ENCODE data around the gene KLHL36. TPM values are rescaled to one million over a fixed set of nuclear protein-coding genes. Genes with fewer than 3 reads are reported as not detected.

The KLHL36 gene
- total RNA-seq, 1 donor from 2014 or later, result 59.8 TPM

DNA sequence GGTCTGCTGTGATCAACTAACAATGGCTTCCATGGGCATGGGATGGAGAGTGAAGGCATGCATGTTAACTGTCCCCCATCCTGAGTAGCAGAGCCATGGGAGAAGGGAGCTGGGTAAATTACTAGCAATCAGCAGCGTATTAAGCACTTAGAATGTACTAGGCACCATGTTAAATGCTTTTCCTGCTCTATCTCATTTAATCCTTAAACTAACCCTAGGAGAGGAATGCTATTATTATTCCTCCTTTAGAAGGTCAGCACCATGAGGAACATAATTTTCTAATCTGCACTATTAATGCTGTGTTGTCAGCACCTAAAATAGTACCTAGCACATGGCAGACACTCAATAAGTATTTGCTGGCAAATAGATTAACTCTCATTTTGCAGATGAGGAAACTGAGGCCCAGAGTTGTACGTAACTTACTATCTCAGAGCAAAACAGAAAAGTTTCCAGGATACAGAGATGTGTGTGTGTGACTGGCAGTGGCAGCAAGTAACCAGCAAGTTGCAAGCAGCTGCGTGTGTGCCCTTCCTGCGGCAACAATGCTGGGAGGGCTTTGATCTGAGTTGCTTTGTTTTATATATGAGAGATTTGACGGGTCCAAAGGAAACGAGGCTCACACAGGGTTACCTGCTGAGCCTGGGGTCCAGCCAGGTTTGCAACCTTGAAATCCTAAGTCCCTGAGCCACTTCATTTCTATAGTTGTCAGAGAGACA lies 6.5 kb upstream of the KLHL36 start:
- intact Hi-C loops (cut with micrococcal nuclease), result no loop called here

- intact Hi-C loops (cut with micrococcal nuclease), result no loop called here
Measured at GRCh38 chr16:84643180-84643583, 5.1 kb upstream of the KLHL36 start.

GRCh38 chr16:84643674-84644073 lies 4.6 kb upstream of the KLHL36 start:
- intact Hi-C loops (cut with micrococcal nuclease), result no loop called here

- intact Hi-C loops (cut with micrococcal nuclease), result loop anchor here (1.0 kb wide), 1 partner anchor 51 kb away; no protein-coding TSS in a partner anchor
Measured at GRCh38 chr16:84648595-84649510, 542 bp downstream of the KLHL36 start.

- intact Hi-C loops (cut with micrococcal nuclease), result loop anchor here (1.0 kb wide), 1 partner anchor 51 kb away; no protein-coding TSS in a partner anchor
Measured at GRCh38 chr16:84649511-84649861, 1.2 kb downstream of the KLHL36 start.

GRCh38 chr16:84650062-84650991 lies 2.0 kb downstream of the KLHL36 start:
- intact Hi-C loops (cut with micrococcal nuclease), result no loop called here

- intact Hi-C loops (cut with micrococcal nuclease), result no loop called here
Measured at GRCh38 chr16:84652566-84652965, 4.3 kb downstream of the KLHL36 start.

DNA sequence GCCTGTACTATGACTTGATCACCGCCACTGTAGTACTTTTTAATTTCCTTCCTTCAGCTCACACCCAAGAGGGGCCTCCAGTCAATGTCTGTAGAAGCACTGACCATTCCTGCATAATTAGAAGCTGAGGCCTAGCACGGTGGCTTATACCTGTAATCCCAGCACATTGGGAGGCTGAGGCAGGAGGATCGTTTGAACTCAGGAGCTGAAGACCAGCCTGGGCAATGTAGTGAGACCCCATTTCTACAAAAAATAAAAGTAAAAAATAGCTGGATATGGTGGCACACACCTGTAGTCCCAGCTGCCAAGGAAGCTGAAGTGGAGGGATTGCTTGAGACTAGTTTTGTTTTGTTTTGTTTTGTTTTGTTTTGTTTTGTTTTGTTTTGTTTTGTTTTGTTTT lies 5.9 kb downstream of the KLHL36 start:
- intact Hi-C loops (cut with micrococcal nuclease), result no loop called here

DNA sequence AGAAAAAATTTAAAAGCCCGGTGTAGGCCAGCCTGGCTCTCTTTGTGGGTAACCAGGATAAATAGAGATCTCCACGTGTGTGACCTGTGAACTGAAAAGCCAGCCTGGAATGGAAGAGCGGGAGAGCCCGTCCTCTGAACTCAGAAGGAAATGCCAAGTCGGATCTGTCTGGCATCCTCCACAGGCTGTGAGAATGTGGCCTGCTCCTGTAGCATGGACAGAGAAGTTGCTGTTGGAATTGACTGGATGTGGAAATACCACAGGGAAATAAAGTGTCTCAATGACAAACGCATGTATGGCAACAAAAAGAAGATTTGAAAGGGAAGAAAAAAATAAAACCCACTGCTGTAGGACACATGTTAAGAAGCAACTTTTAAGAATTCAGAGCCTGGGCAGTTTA lies 6.7 kb downstream of the KLHL36 start:
- intact Hi-C loops (cut with micrococcal nuclease), result no loop called here

DNA sequence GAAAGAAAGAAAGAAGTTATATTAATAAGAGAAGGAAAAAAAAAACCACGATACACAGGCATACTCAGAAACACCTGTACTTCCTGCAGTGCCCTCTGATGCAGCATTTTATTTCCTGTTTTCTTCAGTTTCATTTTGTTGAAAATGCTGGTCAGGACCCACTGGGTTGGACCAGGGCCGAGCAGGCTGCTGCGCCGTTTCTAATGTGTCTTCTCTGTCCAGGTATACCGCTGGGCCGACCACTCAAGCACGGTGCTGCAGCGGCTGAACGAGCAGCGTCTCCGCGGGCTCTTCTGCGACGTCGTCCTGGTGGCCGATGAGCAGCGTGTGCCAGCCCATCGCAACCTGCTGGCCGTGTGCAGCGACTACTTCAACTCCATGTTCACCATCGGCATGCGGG lies 8.3 kb downstream of the KLHL36 start:
- intact Hi-C loops (cut with micrococcal nuclease), result no loop called here

DNA sequence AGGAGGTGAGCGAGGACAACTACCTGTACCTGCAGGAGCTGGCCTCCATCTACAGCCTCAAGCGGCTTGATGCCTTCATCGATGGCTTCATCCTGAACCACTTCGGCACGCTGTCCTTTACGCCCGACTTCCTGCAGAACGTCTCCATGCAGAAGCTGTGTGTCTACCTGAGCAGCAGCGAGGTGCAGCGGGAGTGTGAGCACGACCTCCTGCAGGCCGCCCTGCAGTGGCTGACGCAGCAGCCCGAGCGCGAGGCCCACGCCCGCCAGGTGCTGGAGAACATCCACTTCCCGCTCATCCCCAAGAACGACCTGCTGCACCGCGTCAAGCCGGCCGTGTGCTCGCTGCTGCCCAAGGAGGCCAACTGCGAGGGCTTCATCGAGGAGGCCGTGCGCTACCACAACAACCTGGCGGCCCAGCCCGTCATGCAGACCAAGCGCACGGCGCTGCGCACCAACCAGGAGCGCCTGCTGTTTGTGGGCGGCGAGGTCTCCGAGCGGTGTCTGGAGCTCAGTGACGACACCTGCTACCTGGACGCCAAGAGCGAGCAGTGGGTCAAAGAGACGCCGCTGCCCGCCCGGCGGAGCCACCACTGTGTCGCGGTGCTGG lies 9.0 kb downstream of the KLHL36 start:
- intact Hi-C loops (cut with micrococcal nuclease), result no loop called here

GRCh38 chr16:84658690-84659089 lies 10.4 kb downstream of the KLHL36 start:
- intact Hi-C loops (cut with micrococcal nuclease), result no loop called here

- intact Hi-C loops (cut with micrococcal nuclease), result no loop called here
Measured at GRCh38 chr16:84659656-84660300, 11.5 kb downstream of the KLHL36 start.

DNA sequence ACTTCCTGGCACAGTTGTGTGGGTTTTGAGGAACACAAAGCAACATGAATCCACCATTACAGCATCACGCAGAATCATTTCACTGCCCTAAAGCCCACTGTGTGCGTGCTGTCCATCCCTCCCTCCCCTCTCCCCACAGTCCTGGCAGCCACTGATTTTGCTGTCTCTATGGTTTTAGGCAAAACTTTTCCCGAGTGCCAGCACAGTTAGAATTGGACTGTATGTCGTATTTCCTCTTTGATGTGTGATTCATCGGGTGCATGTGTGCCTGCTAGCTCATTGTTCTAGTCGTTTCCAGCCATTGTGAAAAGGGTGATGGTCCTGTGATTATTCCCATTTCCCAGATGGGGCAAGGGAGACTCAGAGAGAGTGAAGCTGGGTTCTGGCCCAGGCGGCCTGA lies 12.7 kb downstream of the KLHL36 start:
- intact Hi-C loops (cut with micrococcal nuclease), result no loop called here

DNA sequence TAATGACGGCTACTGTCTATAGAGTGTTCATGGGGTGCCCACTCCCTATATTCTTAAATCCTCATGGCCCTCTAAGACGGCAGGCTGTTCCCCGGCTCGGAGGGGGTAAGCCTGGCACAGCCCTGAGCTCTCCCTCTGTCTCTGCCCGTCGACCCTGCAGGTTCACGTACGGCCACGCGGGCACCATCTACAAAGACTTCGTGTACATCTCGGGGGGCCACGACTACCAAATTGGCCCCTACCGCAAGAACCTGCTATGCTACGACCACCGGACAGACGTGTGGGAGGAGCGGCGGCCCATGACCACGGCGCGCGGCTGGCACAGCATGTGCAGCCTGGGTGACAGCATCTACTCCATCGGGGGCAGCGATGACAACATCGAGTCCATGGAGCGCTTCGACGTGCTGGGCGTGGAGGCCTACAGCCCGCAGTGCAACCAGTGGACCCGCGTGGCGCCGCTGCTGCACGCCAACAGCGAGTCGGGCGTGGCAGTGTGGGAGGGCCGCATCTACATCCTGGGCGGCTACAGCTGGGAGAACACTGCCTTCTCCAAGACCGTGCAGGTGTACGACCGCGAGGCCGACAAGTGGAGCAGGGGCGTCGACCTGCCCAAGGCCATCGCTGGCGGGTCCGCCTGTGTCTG lies 13.2 kb downstream of the KLHL36 start:
- intact Hi-C loops (cut with micrococcal nuclease), result no loop called here

DNA sequence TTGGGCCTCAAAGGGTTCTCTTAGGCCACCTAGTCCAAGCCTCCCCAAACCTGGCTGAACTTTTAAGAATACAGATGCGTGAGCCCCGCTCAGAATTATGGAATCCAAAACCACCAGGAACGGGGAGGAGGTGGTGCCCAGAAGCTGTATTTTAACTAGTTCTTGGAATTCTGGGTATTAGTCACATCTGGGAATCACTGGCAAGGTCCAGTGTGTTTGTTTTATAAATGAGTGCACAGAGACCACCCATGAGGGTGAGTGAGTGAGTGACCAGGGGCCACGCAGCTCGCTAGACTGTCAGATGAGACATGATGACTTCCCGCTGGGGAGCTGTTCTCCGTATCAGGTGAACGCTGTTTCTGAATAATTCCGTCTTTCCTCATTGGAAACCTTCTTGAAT lies 14.2 kb downstream of the KLHL36 start:
- intact Hi-C loops (cut with micrococcal nuclease), result no loop called here

DNA sequence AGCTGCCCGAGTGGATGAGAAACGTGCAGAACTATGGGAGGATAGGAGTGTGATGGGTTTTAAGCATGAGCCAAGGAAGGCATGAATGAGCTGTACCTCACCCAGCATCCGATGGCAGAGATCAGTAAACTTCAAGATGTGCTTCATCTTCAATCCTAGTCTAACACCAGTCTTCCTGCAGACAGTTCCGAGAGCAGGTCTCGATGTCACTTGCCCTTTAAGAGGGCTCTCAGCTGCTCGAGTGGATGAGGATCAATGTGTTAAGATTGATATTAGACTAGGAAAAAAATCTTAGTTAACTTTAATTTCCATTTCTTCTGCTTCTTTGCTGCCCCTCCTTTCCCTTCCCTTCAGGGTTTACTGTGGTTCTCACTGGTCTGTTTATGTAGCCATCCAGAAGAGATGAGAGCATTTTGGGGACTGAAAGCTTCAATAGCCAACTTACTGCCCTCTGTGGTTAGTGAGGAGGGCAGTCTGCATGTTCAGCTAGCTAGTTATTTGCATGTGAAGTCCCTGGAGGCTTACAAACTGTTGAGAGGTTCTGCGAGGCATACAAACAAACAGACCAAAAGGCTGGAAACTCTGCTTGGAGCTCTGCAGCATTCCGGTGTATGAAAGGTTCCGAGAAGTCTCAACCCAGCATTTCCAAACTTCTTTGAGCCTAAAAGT lies 15.3 kb downstream of the KLHL36 start:
- intact Hi-C loops (cut with micrococcal nuclease), result no loop called here

GRCh38 chr16:84665359-84665758 lies 17.0 kb downstream of the KLHL36 start:
- intact Hi-C loops (cut with micrococcal nuclease), result no loop called here

GRCh38 chr16:84665843-84666242 lies 17.5 kb downstream of the KLHL36 start:
- intact Hi-C loops (cut with micrococcal nuclease), result no loop called here

Data from T-helper 1 cell treated with Interleukin-12 subunit alpha and Interleukin-12 subunit beta and Interleukin-4 antibody, amounts not matched to agents 30 ng/mL and 1 ng/mL, for 36 hours (primary cell).